ENCODE results near the gene NMNAT3. TPM values are rescaled to one million over a fixed set of nuclear protein-coding genes. Genes with fewer than 3 reads are reported as not detected.

NMNAT3 gene
- total RNA-seq, 3 donors from 2014 or later = 6.6 to 17.3 (median 9.2) TPM

DNA sequence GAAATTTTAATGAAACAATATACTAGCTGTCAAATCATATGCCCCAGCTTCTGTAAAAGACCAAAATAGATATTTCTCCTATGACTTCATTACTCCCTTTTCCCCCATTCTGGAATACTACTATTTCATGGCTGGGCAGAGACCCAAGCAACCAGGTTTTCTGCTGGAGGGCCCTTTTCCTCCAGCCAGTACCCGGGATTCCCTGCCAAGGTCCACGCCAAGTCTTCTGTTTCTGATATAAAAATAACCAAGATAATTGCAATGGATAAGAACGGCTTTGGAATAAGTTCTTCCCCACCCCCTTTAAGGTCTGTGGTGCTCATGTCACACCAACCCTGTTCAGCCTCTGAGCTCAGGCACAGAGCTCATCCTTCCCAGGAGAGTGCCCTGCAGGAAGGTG is 17.2 kb upstream of the NMNAT3 start:
- H3K4me1 ChIP-seq = no peaks in the 10 kb centered on the region
- H3K9me3 ChIP-seq = no peaks in the 10 kb centered on the region
- H3K4me3 ChIP-seq = no peak overlapping the region
- H3K36me3 ChIP-seq = no peaks in the 10 kb centered on the region
- H3K27ac ChIP-seq = no peak overlapping the region
- intact Hi-C loops (cut with DNase I; ENCODE audit: low total_unique reads) = no loop called here
- TF ChIP-seq POLR2AphosphoS5 (IDR thresholded peaks at IDR 0.05) = no peak
- TF ChIP-seq, protein P1, sequence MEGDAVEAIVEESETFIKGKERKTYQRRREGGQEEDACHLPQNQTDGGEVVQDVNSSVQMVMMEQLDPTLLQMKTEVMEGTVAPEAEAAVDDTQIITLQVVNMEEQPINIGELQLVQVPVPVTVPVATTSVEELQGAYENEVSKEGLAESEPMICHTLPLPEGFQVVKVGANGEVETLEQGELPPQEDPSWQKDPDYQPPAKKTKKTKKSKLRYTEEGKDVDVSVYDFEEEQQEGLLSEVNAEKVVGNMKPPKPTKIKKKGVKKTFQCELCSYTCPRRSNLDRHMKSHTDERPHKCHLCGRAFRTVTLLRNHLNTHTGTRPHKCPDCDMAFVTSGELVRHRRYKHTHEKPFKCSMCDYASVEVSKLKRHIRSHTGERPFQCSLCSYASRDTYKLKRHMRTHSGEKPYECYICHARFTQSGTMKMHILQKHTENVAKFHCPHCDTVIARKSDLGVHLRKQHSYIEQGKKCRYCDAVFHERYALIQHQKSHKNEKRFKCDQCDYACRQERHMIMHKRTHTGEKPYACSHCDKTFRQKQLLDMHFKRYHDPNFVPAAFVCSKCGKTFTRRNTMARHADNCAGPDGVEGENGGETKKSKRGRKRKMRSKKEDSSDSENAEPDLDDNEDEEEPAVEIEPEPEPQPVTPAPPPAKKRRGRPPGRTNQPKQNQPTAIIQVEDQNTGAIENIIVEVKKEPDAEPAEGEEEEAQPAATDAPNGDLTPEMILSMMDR (IDR thresholded peaks at IDR 0.05) = no peak
- no peak for TF ChIP-seq POLR2A (IDR thresholded peaks at IDR 0.05)
- no peaks in the 10 kb centered on the region for H3K27me3 ChIP-seq
- no peak for DNase-seq (ENCODE audit: low spot score in 2 of 2)

DNA sequence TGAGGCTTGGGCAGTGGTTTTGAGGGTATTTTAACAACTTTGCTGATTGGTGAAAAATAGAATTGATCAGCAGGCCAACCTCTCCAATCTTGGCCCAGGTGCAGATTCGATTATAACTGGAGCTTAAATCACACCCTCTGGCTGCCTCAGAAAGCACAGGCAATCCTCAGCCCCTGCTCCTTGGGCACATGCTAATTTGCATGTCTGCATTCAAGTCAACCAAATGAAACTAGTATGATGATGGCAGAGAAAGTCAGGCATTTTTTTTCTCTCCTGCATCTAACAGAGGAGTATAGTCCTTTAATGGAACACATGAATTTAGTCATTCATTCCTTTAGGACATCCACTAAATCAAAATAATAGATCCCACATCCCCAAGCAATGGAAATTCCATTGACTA is 16.8 kb upstream of the NMNAT3 start:
- H3K4me1 ChIP-seq = no peaks in the 10 kb centered on the region
- DNase-seq (ENCODE audit: low spot score in 2 of 2) = no peak
- H3K27me3 ChIP-seq = no peaks in the 10 kb centered on the region
- H3K4me3 ChIP-seq = no peak overlapping the region
- no peaks in the 10 kb centered on the region for H3K9me3 ChIP-seq
- TF ChIP-seq POLR2A (IDR thresholded peaks at IDR 0.05) (no peak), POLR2AphosphoS5 (IDR thresholded peaks at IDR 0.05) (no peak)
- TF ChIP-seq, protein P1 (IDR thresholded peaks at IDR 0.05) = no peak
- intact Hi-C loops (cut with DNase I; ENCODE audit: low total_unique reads) = no loop called here
- no peak overlapping the region for H3K27ac ChIP-seq
- no peaks in the 10 kb centered on the region for H3K36me3 ChIP-seq

DNA sequence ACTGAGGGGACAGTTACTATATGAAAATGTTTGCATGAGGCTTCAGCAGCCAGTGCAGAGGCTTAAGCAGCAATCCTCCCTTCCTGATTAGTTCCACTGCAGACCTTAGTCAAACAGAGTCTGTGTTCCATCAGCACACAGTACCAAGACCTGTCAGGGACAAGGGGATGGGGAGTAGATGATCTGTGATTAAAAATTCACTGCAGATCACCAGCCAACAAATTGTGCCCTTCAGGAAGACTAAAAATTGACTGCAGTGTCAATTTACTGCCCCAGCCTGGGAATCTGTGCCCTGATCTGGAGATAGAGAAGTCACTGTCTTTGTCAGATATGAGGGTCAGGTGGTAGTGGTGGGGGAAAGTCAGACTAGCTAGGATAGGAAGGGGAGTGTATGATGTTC is 13.8 kb upstream of the NMNAT3 start:
- H3K9me3 ChIP-seq = no peaks in the 10 kb centered on the region
- no peaks in the 10 kb centered on the region for H3K36me3 ChIP-seq
- H3K4me1 ChIP-seq = no peaks in the 10 kb centered on the region
- H3K27ac ChIP-seq = no peak overlapping the region
- intact Hi-C loops (cut with DNase I; ENCODE audit: low total_unique reads) = no loop called here
- H3K4me3 ChIP-seq = no peak overlapping the region
- DNase-seq (ENCODE audit: low spot score in 2 of 2) = no peak
- no peak for TF ChIP-seq POLR2A (IDR thresholded peaks at IDR 0.05)
- H3K27me3 ChIP-seq = no peaks in the 10 kb centered on the region

DNA sequence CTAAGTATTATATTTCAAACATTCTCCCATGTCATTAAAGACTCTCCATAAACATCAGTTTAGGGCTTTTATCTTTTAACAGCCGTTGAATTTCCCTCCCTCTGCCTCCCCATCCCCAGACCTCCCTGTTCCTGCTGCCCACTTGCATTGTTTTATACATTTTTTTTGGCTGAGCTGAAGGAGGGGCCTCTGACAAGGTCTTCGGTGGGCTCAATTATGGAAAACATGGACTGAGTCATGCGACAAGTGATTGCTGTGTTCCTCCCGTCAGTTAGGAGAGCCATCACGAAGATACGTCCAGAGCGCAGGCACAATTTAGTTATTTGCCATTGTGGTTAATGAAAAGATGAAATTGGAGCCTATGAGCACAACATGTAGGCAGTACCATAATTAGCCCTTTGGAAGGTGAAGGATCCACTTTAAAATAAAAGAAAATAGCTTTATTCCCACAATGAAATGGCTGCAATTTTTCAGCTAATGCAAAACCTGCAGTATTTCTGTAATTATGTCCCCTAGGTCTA is 12.0 kb upstream of the NMNAT3 start:
- TF ChIP-seq POLR2AphosphoS5 (IDR thresholded peaks at IDR 0.05) = no peak
- TF ChIP-seq POLR2A (IDR thresholded peaks at IDR 0.05) = no peak
- TF ChIP-seq, protein P1 (IDR thresholded peaks at IDR 0.05) = no peak
- H3K36me3 ChIP-seq = no peaks in the 10 kb centered on the region
- H3K9me3 ChIP-seq = no peaks in the 10 kb centered on the region
- no peak for DNase-seq (ENCODE audit: low spot score in 2 of 2)
- no peak overlapping the region for H3K4me3 ChIP-seq
- no peak overlapping the region for H3K27ac ChIP-seq
- no peaks in the 10 kb centered on the region for H3K27me3 ChIP-seq
- intact Hi-C loops (cut with DNase I; ENCODE audit: low total_unique reads) = no loop called here
- H3K4me1 ChIP-seq = no peaks in the 10 kb centered on the region

DNA sequence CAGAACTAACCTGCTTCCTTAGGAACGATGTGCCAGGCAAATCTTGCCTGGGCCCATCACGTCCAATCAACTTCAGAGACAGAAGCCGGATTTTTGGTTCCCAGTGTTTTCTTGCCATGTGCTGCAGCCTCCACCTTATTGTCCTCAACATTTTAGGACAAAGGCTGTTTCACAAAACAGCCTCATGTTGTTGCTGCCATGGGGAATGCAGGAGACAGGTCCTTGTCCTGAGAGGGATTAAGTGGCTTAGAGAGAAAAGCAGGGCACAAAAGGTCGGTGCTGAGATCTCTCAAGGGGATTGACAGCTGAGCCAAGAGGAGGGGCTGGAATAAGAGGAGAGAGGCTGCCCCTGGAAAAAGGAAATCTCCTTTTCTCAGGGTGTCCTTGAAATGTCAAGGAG is 11.3 kb upstream of the NMNAT3 start:
- H3K27me3 ChIP-seq = no peaks in the 10 kb centered on the region
- H3K36me3 ChIP-seq = no peaks in the 10 kb centered on the region
- DNase-seq (ENCODE audit: low spot score in 2 of 2) = no peak
- no peaks in the 10 kb centered on the region for H3K9me3 ChIP-seq
- no peak overlapping the region for H3K27ac ChIP-seq
- H3K4me1 ChIP-seq = no peaks in the 10 kb centered on the region
- intact Hi-C loops (cut with DNase I; ENCODE audit: low total_unique reads) = no loop called here
- H3K4me3 ChIP-seq = no peak overlapping the region
- TF ChIP-seq POLR2AphosphoS5 (IDR thresholded peaks at IDR 0.05) (no peak), POLR2A (IDR thresholded peaks at IDR 0.05) (no peak)
- TF ChIP-seq, protein P1 (IDR thresholded peaks at IDR 0.05) = no peak

DNA sequence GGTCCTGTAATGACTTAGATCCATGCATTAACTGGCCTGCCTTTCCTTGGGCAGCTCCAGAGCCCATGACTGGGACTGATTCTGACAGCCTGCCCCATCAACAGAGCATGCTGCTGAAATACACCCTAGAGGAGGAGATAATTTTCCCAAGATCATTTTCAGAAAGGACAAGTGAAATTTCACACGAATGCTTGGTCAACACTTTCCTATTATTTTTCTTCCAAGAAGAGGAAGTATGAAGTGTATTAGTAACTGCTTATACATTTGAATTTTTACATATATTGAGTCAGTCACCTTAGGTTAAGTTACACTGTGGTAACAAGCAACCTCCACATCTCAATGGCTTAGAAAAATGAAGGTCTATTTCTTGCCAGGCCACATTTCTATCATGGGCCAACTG is 9.7 kb upstream of the NMNAT3 start:
- no peak overlapping the region for H3K27ac ChIP-seq
- TF ChIP-seq POLR2A (IDR thresholded peaks at IDR 0.05) (no peak), POLR2AphosphoS5 (IDR thresholded peaks at IDR 0.05) (no peak)
- TF ChIP-seq, protein P1 (IDR thresholded peaks at IDR 0.05) = no peak
- H3K4me3 ChIP-seq = no peak overlapping the region
- intact Hi-C loops (cut with DNase I; ENCODE audit: low total_unique reads) = no loop called here
- no peaks in the 10 kb centered on the region for H3K4me1 ChIP-seq
- no peak for DNase-seq (ENCODE audit: low spot score in 2 of 2)
- H3K36me3 ChIP-seq = no peaks in the 10 kb centered on the region
- H3K9me3 ChIP-seq = no peaks in the 10 kb centered on the region
- H3K27me3 ChIP-seq = no peaks in the 10 kb centered on the region

All from breast epithelium (tissue), 4 donors.